ENCODE data around the gene SFXN5.
A peak's percentile ranks its signal among the peaks of the same experiment; 100 is the strongest.

GRCh38 chr2:72896446-72896845 lies 175.1 kb downstream of the SFXN5 start:
- TF ChIP-seq CTCF (conservative IDR thresholded peaks at IDR 0.05 in 1 of 2, IDR thresholded peaks at IDR 0.05 in 1 of 2; ENCODE audit: low read depth in 1 of 2, low read length in 2 of 2), result no peak
- peak; percentile 5 for TF ChIP-seq EZH2 (IDR thresholded peaks at IDR 0.05; ENCODE audit: low read length, missing control alignments)

Measured in fibroblast of lung (primary cell).